ENCODE results near the gene TCAIM. TPM values are rescaled to one million over a fixed set of nuclear protein-coding genes. Genes with fewer than 3 reads are reported as not detected.

TCAIM gene
- total RNA-seq: 10 to 100 TPM; 17.9 to 21.8 TPM

GRCh38 chr3:44338010-44338827 is at the start of gene TCAIM:
Gene TCAIM, plus strand, starts transcription at chr3:44338766. Its CDS starts 16,017 bp downstream, at chr3:44354783.
- H3K4me1 Mint-ChIP-seq (ENCODE audit: low read depth): peaks cover 24% of the 10 kb centered on the region
- H3K27ac Mint-ChIP-seq: peak within 1 kb of the TSS; percentile 100
- H3K27me3 Mint-ChIP-seq (ENCODE audit: low read depth): peaks cover 14% of the 10 kb centered on the region
- no peaks in the 10 kb centered on the region for H3K9me3 Mint-ChIP-seq (ENCODE audit: insufficient read depth)
- H3K4me3 Mint-ChIP-seq: peak within 1 kb of the TSS; percentile 99
- H3K36me3 Mint-ChIP-seq (ENCODE audit: low read depth): peaks cover 17% of the 10 kb centered on the region
- DNase-seq (peak; percentile 99), ATAC-seq (peak; percentile 98)
- ChIA-PET POLR2A (interaction anchor here (0.6 to 1.8 kb wide), 15 partner anchors 80 to 640 kb away, joined by 3 to 11 read pairs (median 3); partner anchors contain the start of genes KIF15 and ZNF445), CTCF (interaction anchor here (0.9 to 1.7 kb wide), 5 partner anchors 16 to 576 kb away, joined by 3 to 5 read pairs (median 3); partner anchors contain the start of gene ZNF445)

- ATAC-seq: no peak
- H3K4me1 Mint-ChIP-seq (ENCODE audit: low read depth): no peaks in the 10 kb centered on the region
- H3K36me3 Mint-ChIP-seq (ENCODE audit: low read depth): no peaks in the 10 kb centered on the region
- no peak for DNase-seq
- no peak overlapping the region for H3K27ac Mint-ChIP-seq
- POLR2A ChIA-PET: no interaction called here
- no peaks in the 10 kb centered on the region for H3K9me3 Mint-ChIP-seq (ENCODE audit: insufficient read depth)
- H3K4me3 Mint-ChIP-seq: no peak overlapping the region
- H3K27me3 Mint-ChIP-seq (ENCODE audit: low read depth): peaks cover 24% of the 10 kb centered on the region
- CTCF ChIA-PET: interaction anchor here (0.6 kb wide), 1 partner anchor 112 kb away, joined by 3 read pairs; no protein-coding TSS in a partner anchor
These were observed 48.6 kb upstream of the TCAIM start for GRCh38 chr3:44289882-44290462.

GRCh38 chr3:44292276-44292675 is 46.3 kb upstream of the TCAIM start:
- DNase-seq (no peak), ATAC-seq (no peak)
- H3K4me1 Mint-ChIP-seq (ENCODE audit: low read depth): no peaks in the 10 kb centered on the region
- no peak overlapping the region for H3K27ac Mint-ChIP-seq
- ChIA-PET POLR2A (no interaction called here), CTCF (no interaction called here)
- H3K4me3 Mint-ChIP-seq: no peak overlapping the region
- peaks cover 29% of the 10 kb centered on the region for H3K27me3 Mint-ChIP-seq (ENCODE audit: low read depth)
- no peaks in the 10 kb centered on the region for H3K9me3 Mint-ChIP-seq (ENCODE audit: insufficient read depth)
- H3K36me3 Mint-ChIP-seq (ENCODE audit: low read depth): no peaks in the 10 kb centered on the region

GRCh38 chr3:44292947-44293346 is 45.6 kb upstream of the TCAIM start:
- H3K27me3 Mint-ChIP-seq (ENCODE audit: low read depth): peaks cover 29% of the 10 kb centered on the region
- ChIA-PET CTCF (no interaction called here), POLR2A (no interaction called here)
- H3K36me3 Mint-ChIP-seq (ENCODE audit: low read depth): no peaks in the 10 kb centered on the region
- H3K9me3 Mint-ChIP-seq (ENCODE audit: insufficient read depth): no peaks in the 10 kb centered on the region
- no peak for DNase-seq
- ATAC-seq: no peak
- H3K4me3 Mint-ChIP-seq: no peak overlapping the region
- no peaks in the 10 kb centered on the region for H3K4me1 Mint-ChIP-seq (ENCODE audit: low read depth)
- H3K27ac Mint-ChIP-seq: no peak overlapping the region

GRCh38 chr3:44297255-44297654 is 41.3 kb upstream of the TCAIM start:
- Mint-ChIP-seq H3K4me1 (ENCODE audit: low read depth) (no peaks in the 10 kb centered on the region), H3K4me3 (no peak overlapping the region), H3K27ac (no peak overlapping the region), H3K27me3 (ENCODE audit: low read depth) (peaks cover 17% of the 10 kb centered on the region), H3K36me3 (ENCODE audit: low read depth) (no peaks in the 10 kb centered on the region), H3K9me3 (ENCODE audit: insufficient read depth) (no peaks in the 10 kb centered on the region)
- ChIA-PET CTCF (no interaction called here), POLR2A (no interaction called here)
- ATAC-seq: no peak
- no peak for DNase-seq

- CTCF ChIA-PET: interaction anchor here (1.0 kb wide), 1 partner anchor 20 kb away, joined by 3 read pairs; no protein-coding TSS in a partner anchor
- Mint-ChIP-seq H3K9me3 (ENCODE audit: insufficient read depth) (no peaks in the 10 kb centered on the region), H3K4me1 (ENCODE audit: low read depth) (no peaks in the 10 kb centered on the region), H3K4me3 (no peak overlapping the region), H3K27ac (no peak overlapping the region), H3K27me3 (ENCODE audit: low read depth) (peaks cover 8% of the 10 kb centered on the region), H3K36me3 (ENCODE audit: low read depth) (no peaks in the 10 kb centered on the region)
- ATAC-seq (no peak), DNase-seq (no peak)
- POLR2A ChIA-PET: no interaction called here
These were observed 36.8 kb upstream of the TCAIM start for GRCh38 chr3:44301746-44302145.

GRCh38 chr3:44309500-44309899 is 29.1 kb upstream of the TCAIM start:
- ChIA-PET CTCF (no interaction called here), POLR2A (no interaction called here)
- DNase-seq (no peak), ATAC-seq (no peak)
- H3K9me3 Mint-ChIP-seq (ENCODE audit: insufficient read depth): no peaks in the 10 kb centered on the region
- H3K27me3 Mint-ChIP-seq (ENCODE audit: low read depth): peaks cover 7% of the 10 kb centered on the region
- no peaks in the 10 kb centered on the region for H3K4me1 Mint-ChIP-seq (ENCODE audit: low read depth)
- no peaks in the 10 kb centered on the region for H3K36me3 Mint-ChIP-seq (ENCODE audit: low read depth)
- H3K4me3 Mint-ChIP-seq: no peak overlapping the region
- no peak overlapping the region for H3K27ac Mint-ChIP-seq

GRCh38 chr3:44318891-44319311 is 19.7 kb upstream of the TCAIM start:
- no peak for DNase-seq
- POLR2A ChIA-PET: no interaction called here
- no peak for ATAC-seq
- Mint-ChIP-seq H3K27me3 (ENCODE audit: low read depth) (peaks cover 4% of the 10 kb centered on the region), H3K9me3 (ENCODE audit: insufficient read depth) (no peaks in the 10 kb centered on the region), H3K4me3 (no peak overlapping the region), H3K4me1 (ENCODE audit: low read depth) (peaks cover 4% of the 10 kb centered on the region), H3K27ac (no peak overlapping the region), H3K36me3 (ENCODE audit: low read depth) (no peaks in the 10 kb centered on the region)
- CTCF ChIA-PET: no interaction called here

GRCh38 chr3:44321335-44321734 is 17.2 kb upstream of the TCAIM start:
- H3K4me3 Mint-ChIP-seq: no peak overlapping the region
- H3K9me3 Mint-ChIP-seq (ENCODE audit: insufficient read depth): no peaks in the 10 kb centered on the region
- peaks cover 14% of the 10 kb centered on the region for H3K27me3 Mint-ChIP-seq (ENCODE audit: low read depth)
- POLR2A ChIA-PET: no interaction called here
- CTCF ChIA-PET: interaction anchor here (0.6 to 1.7 kb wide), 2 partner anchors 17 to 19 kb away, joined by 3 to 5 read pairs; partner anchors contain the start of gene TCAIM
- H3K27ac Mint-ChIP-seq: no peak overlapping the region
- ATAC-seq: no peak
- no peaks in the 10 kb centered on the region for H3K36me3 Mint-ChIP-seq (ENCODE audit: low read depth)
- no peak for DNase-seq
- H3K4me1 Mint-ChIP-seq (ENCODE audit: low read depth): peaks cover 4% of the 10 kb centered on the region

GRCh38 chr3:44323341-44323955 is 15.1 kb upstream of the TCAIM start:
- H3K36me3 Mint-ChIP-seq (ENCODE audit: low read depth): no peaks in the 10 kb centered on the region
- POLR2A ChIA-PET: no interaction called here
- ATAC-seq (no peak), DNase-seq (peak; percentile 65)
- CTCF ChIA-PET: interaction anchor here (0.6 to 2.7 kb wide), 9 partner anchors 10 to 574 kb away, joined by 3 to 7 read pairs (median 3); no protein-coding TSS in a partner anchor
- H3K4me3 Mint-ChIP-seq: no peak overlapping the region
- no peak overlapping the region for H3K27ac Mint-ChIP-seq
- peaks cover 17% of the 10 kb centered on the region for H3K27me3 Mint-ChIP-seq (ENCODE audit: low read depth)
- no peaks in the 10 kb centered on the region for H3K9me3 Mint-ChIP-seq (ENCODE audit: insufficient read depth)
- peaks cover 4% of the 10 kb centered on the region for H3K4me1 Mint-ChIP-seq (ENCODE audit: low read depth)

GRCh38 chr3:44324584-44324983 is 14.0 kb upstream of the TCAIM start:
- DNase-seq (no peak), ATAC-seq (no peak)
- H3K9me3 Mint-ChIP-seq (ENCODE audit: insufficient read depth): no peaks in the 10 kb centered on the region
- H3K27me3 Mint-ChIP-seq (ENCODE audit: low read depth): peaks cover 21% of the 10 kb centered on the region
- ChIA-PET CTCF (interaction anchor here (1.0 to 2.7 kb wide), 3 partner anchors 187 to 359 kb away, joined by 3 to 7 read pairs (median 3); no protein-coding TSS in a partner anchor), POLR2A (no interaction called here)
- H3K36me3 Mint-ChIP-seq (ENCODE audit: low read depth): no peaks in the 10 kb centered on the region
- no peaks in the 10 kb centered on the region for H3K4me1 Mint-ChIP-seq (ENCODE audit: low read depth)
- H3K4me3 Mint-ChIP-seq: no peak overlapping the region
- H3K27ac Mint-ChIP-seq: no peak overlapping the region

GRCh38 chr3:44326019-44326418 is 12.5 kb upstream of the TCAIM start:
- H3K9me3 Mint-ChIP-seq (ENCODE audit: insufficient read depth): no peaks in the 10 kb centered on the region
- H3K4me3 Mint-ChIP-seq: no peak overlapping the region
- H3K36me3 Mint-ChIP-seq (ENCODE audit: low read depth): no peaks in the 10 kb centered on the region
- no peaks in the 10 kb centered on the region for H3K4me1 Mint-ChIP-seq (ENCODE audit: low read depth)
- ATAC-seq (no peak), DNase-seq (no peak)
- H3K27me3 Mint-ChIP-seq (ENCODE audit: low read depth): peaks cover 21% of the 10 kb centered on the region
- H3K27ac Mint-ChIP-seq: no peak overlapping the region
- ChIA-PET POLR2A (no interaction called here), CTCF (interaction anchor here (0.8 kb wide), 1 partner anchor 113 kb away, joined by 3 read pairs; no protein-coding TSS in a partner anchor)

All from activated CD8-positive, alpha-beta T cell treated with anti-CD3 and anti-CD28 coated beads, Interleukin-2, amount 10 ng/mL, durations not matched to agents 7 days and 5 days (primary cell).